Upper lobe of left lung (tissue), 4 donors: ENCODE data around the gene WNK2.

Experiments
- EP300 ChIP-seq, 4 donors: sonication (generic); formaldehyde crosslinking; IDR thresholded peaks; one replicate each; pipeline ENCODE4 v1.5.1; 2017; ENCODE audit warnings: antibody characterized with exemption in 4 of 4, control low read depth in 2 of 4
- POLR2A ChIP-seq, 4 donors: fragments of 450-650 bp; IDR thresholded peaks; one replicate each; pipeline ENCODE4 v1.5.1; 2016 to 2017; ENCODE audit warnings: antibody characterized with exemption in 4 of 4, mild to moderate bottlenecking in 2 of 4
- POLR2AphosphoS5 ChIP-seq, 2 donors: sonication (generic); formaldehyde crosslinking; IDR thresholded peaks; one replicate each; pipeline ENCODE4 v1.5.1; 2017; ENCODE audit warnings: antibody characterized with exemption in 2 of 2
- TF ChIP-seq, protein P1 (sequence below), 6 experiments: fragments of 450-650 bp in 4 of 6; fragments of 200-600 bp in 2 of 6; sonication (generic) in 2 of 6; IDR thresholded peaks; one replicate each; pipeline ENCODE4 v1.5.1; 2016 to 2019; ENCODE audit warnings: antibody characterized with exemption in 6 of 6

DNA sequence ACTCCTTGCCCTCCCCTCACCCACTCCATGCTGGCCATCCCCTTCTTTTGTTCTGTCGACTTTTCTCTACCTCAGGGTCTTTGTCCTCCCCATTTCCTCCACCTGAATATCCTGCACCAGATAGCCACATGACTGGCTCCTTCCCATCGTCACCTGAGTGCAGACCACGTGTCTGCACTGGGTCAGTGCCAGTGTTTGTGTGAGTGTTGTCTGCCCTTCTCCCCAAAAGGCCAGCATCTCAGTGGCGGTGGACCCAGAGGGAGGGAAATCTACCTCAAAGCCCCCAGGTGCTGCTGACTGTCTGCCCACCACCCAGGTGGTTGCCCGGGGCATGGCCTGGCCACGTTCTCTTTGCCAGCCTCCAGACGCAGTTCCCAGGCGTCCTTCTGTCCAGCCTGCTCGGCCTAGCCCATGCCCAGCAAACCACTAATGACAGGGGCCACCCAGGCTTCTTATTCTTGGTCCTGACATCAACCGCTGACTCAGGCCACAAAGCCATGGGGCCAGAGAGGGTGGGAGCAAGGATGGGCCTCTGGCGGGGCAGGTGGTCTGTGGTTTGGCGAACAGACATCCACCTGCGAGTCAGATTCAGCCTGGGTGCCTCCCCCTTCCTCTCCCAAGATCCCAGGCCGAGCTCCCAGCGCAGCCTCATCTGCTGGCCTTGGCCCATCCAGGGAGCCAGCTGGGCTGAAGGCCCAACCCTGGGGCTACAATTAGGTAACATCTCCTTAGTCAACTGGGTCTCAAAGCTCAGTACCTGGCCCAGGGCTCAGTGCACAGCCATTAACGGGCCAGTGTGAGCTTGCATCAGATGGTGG lies 44.4 kb upstream of the WNK2 start:
- TF ChIP-seq, protein P1, sequence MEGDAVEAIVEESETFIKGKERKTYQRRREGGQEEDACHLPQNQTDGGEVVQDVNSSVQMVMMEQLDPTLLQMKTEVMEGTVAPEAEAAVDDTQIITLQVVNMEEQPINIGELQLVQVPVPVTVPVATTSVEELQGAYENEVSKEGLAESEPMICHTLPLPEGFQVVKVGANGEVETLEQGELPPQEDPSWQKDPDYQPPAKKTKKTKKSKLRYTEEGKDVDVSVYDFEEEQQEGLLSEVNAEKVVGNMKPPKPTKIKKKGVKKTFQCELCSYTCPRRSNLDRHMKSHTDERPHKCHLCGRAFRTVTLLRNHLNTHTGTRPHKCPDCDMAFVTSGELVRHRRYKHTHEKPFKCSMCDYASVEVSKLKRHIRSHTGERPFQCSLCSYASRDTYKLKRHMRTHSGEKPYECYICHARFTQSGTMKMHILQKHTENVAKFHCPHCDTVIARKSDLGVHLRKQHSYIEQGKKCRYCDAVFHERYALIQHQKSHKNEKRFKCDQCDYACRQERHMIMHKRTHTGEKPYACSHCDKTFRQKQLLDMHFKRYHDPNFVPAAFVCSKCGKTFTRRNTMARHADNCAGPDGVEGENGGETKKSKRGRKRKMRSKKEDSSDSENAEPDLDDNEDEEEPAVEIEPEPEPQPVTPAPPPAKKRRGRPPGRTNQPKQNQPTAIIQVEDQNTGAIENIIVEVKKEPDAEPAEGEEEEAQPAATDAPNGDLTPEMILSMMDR (IDR thresholded peaks at IDR 0.05), result no peak
- TF ChIP-seq POLR2A (IDR thresholded peaks at IDR 0.05), result no peak
- no peak for TF ChIP-seq EP300 (IDR thresholded peaks at IDR 0.05)
- TF ChIP-seq POLR2AphosphoS5 (IDR thresholded peaks at IDR 0.05), result no peak
